DMS114 treated with DMSO at 0.1 percent for 48 hours (cell line): Measurements from ENCODE around the gene GRIK1.
"Not testable (repeated sequence)": the region's sequence is repeated elsewhere in the genome, so short reads cannot be mapped to it uniquely, and the experiment has no call there.

ENCODE experiments used
- DNase-seq: peaks from one replicate; lab custom pipeline; 2025; ENCODE audit not compliant: unreplicated experiment; lab: John Stamatoyannopoulos, UW

The GRIK1 gene

GRCh38 chr21:29624776-29625175, 315.0 kb downstream of the GRIK1 start:
- no peak for DNase-seq

- no peak for DNase-seq
Measured at GRCh38 chr21:29621525-29621924, 318.3 kb downstream of the GRIK1 start.

- no peak for DNase-seq
Measured at GRCh38 chr21:29616209-29616751, 323.5 kb downstream of the GRIK1 start.

GRCh38 chr21:29613877-29614276, 325.9 kb downstream of the GRIK1 start:
- no peak for DNase-seq

- DNase-seq = no peak
Measured at GRCh38 chr21:29613021-29613420, 326.8 kb downstream of the GRIK1 start.

GRCh38 chr21:29610779-29611360, 328.9 kb downstream of the GRIK1 start:
- no peak for DNase-seq

GRCh38 chr21:29606613-29607012, 333.2 kb downstream of the GRIK1 start:
- no peak for DNase-seq

GRCh38 chr21:29605219-29605618, 334.6 kb downstream of the GRIK1 start:
- not testable (repeated sequence) for DNase-seq

- no peak for DNase-seq
Measured at GRCh38 chr21:29604076-29604475, 335.7 kb downstream of the GRIK1 start.

GRCh38 chr21:29601047-29601446, 338.7 kb downstream of the GRIK1 start:
- no peak for DNase-seq

- no peak for DNase-seq
Measured at GRCh38 chr21:29586696-29587095, 353.1 kb downstream of the GRIK1 start.

GRCh38 chr21:29585462-29585861, 354.3 kb downstream of the GRIK1 start:
- DNase-seq = no peak

- DNase-seq = no peak
Measured at GRCh38 chr21:29583424-29583924, 356.3 kb downstream of the GRIK1 start.

- no peak for DNase-seq
Measured at GRCh38 chr21:29582855-29583254, 356.9 kb downstream of the GRIK1 start.

GRCh38 chr21:29581393-29581792, 358.4 kb downstream of the GRIK1 start:
- no peak for DNase-seq

- DNase-seq = no peak
Measured at GRCh38 chr21:29580732-29581285, 359.0 kb downstream of the GRIK1 start.

GRCh38 chr21:29578306-29578705, 361.5 kb downstream of the GRIK1 start:
- no peak for DNase-seq

GRCh38 chr21:29571949-29572348, 367.8 kb downstream of the GRIK1 start:
- no peak for DNase-seq

- DNase-seq = no peak
Measured at GRCh38 chr21:29568020-29568697, 371.6 kb downstream of the GRIK1 start.

- DNase-seq = no peak
Measured at GRCh38 chr21:29557931-29558725, 381.7 kb downstream of the GRIK1 start.

GRCh38 chr21:29557200-29557599, 382.6 kb downstream of the GRIK1 start:
- DNase-seq = no peak
